Mammary epithelial cell (primary cell): ENCODE data around the gene LNP1.

Source experiments
- CTCF ChIP-seq, 2 donors: IDR thresholded peaks in 1 of 2; conservative IDR thresholded peaks in 1 of 2; 2 replicates each; pipeline ENCODE4 v1.5.1; 2011 to 2012; ENCODE audit warnings: inconsistent platforms in 2 of 2, low read length in 2 of 2, mild to moderate bottlenecking in 2 of 2, control low read depth in 1 of 2, low read depth in 1 of 2; ENCODE audit not compliant: insufficient read depth in 1 of 2; ENCODE audit errors: extremely low read depth in 1 of 2
- EZH2 ChIP-seq: IDR thresholded peaks from 2 replicates; pipeline ENCODE4 v1.6.1; 2012; ENCODE audit warnings: low read length, inconsistent platforms, borderline replicate concordance

DNA sequence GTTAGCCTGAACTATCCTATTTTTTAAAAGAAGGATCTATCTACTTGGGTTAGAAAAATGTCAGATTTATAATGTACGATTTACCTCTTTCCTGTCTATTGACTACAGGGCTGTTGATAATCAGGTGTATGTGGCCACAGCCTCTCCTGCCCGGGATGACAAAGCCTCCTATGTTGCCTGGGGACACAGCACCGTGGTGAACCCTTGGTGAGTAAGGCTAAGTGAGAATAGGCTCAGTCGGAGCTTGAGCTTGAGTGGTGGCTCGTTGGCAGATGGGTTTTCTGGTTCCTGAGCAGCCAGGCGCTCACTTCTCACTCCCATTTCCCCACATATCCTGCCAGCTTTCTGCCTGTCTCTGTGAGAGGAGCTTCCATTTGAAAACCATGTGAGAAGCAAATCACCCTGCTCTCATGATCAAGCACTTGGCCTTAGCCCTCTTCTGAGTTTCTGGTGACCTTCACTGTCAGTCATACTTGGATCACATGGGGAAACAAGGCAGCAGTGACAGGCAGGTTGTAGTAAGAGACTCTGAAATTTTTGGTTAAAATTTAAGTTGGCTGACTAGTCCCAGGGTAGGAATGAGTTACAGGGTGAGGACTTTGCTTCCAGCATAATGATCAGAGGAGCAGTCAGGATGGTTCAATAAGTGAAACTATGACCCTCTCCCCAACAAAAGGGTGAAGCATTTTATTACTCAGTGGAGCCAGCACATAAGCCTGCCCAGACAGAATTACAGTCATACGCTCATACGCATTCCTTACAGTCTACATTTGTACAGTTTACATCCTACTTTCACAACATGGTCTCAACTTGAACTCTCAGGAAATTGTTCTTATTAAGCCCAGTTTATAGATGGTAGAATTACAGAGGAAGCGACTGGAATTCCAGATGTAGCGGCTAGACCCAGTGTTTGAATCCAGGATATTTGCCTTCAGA, 48.8 kb upstream of the LNP1 start:
- TF ChIP-seq CTCF (conservative IDR thresholded peaks at IDR 0.05 in 1 of 2, IDR thresholded peaks at IDR 0.05 in 1 of 2; ENCODE audit: extremely low read depth in 1 of 2, insufficient read depth in 1 of 2, low read depth in 1 of 2, low read length in 2 of 2) (no peak), EZH2 (no peak)
